HG02571 (cell line): ENCODE measurements around the gene RAD51B.

Experiments used
- ATAC-seq: cut with Tn5 transposase; IDR thresholded peaks from one replicate; pipeline ENCODE4 v1.9.1; 2021; ENCODE audit warnings: mild to moderate bottlenecking, moderate library complexity; ENCODE audit not compliant: unreplicated experiment

The RAD51B gene

GRCh38 chr14:68469208-68469713 is 649.7 kb downstream of the RAD51B start:
- ATAC-seq = no peak

GRCh38 chr14:68470361-68470760 is 650.8 kb downstream of the RAD51B start:
- no peak for ATAC-seq

DNA sequence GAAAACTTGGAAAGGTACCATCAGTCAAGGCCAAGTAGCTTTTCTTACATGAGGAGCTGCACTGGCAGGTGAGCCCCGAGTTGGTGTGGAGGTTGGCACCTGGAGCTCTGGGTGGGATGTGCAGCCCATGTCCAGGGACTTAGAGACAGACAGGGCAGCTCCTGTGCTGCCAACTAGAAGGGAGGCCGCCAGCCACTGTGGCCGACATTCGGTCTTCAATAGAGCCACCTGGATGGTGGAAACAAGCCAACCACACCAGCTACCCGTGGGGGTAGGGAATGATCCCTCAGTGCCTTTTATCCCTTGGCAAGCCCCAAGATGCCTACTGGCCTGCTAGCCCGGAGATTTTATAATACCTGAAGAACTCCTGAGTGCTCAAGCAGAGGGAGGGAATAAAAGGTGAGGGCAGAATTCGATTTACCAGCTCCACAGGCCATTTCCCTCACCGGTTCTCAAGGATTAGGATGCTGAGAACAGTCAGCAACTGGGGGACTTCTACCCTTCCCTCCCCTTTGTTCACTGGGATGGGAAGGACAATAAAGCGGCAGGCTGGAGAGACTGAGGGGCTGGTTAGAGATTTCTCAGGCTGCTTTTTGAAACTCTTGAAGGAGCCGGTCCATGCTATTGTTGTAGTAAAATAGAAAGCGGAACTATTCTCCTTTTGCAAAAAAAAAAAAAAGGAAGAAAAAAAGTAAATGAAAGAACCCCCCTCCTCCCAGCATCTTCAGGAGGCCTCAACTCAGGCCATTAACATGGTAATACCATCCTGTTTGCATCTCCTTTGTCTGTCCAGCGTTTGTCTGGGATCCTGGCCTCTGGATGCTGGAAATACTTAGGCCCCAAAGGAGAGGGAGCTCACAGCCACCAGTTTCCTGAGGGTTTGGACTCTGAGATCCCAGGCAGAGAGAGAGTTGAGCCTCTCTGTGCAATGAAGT is 651.7 kb downstream of the RAD51B start:
- no peak for ATAC-seq

GRCh38 chr14:68471964-68472508 is 652.5 kb downstream of the RAD51B start:
- ATAC-seq = no peak

GRCh38 chr14:68473069-68473468 is 653.5 kb downstream of the RAD51B start:
- no peak for ATAC-seq

DNA sequence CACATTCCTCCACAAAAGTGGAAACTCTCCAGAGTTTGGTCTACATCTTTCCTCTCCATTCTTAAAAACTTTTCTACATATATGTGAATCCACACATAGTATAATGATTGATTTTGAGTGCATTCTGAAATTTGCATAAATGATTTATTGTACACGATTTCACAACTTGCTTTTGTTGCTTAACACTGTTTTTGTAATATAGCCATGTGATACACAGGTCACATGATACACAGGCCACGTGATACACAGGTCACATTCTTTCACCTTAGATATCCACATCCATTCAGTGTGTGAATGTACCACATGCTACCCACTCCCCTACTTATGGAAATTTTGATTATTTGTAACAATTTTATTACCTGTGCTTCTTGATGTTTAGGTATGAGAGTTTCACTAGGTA is 654.2 kb downstream of the RAD51B start:
- ATAC-seq = no peak

DNA sequence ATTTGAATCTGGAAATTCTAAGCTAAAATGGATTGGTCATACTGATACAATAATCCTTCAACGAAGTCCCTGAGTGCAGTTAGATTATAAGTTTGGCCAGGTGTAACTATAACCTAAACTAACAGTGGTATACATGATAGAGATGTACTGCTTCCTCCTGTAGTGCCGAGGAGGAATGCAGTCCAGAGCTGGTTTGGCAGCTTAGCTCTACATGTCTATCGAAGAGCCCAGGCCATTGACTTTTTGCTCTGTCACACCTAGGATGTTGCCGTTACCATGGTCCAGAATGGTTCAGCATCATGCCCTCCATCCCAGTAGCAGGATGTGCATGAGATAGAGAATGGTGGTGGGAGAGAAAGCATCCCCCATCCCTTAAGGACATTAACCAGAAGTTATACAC is 655.2 kb downstream of the RAD51B start:
- no peak for ATAC-seq

- ATAC-seq = no peak
Measured at GRCh38 chr14:68475802-68476201, 656.2 kb downstream of the RAD51B start.

DNA sequence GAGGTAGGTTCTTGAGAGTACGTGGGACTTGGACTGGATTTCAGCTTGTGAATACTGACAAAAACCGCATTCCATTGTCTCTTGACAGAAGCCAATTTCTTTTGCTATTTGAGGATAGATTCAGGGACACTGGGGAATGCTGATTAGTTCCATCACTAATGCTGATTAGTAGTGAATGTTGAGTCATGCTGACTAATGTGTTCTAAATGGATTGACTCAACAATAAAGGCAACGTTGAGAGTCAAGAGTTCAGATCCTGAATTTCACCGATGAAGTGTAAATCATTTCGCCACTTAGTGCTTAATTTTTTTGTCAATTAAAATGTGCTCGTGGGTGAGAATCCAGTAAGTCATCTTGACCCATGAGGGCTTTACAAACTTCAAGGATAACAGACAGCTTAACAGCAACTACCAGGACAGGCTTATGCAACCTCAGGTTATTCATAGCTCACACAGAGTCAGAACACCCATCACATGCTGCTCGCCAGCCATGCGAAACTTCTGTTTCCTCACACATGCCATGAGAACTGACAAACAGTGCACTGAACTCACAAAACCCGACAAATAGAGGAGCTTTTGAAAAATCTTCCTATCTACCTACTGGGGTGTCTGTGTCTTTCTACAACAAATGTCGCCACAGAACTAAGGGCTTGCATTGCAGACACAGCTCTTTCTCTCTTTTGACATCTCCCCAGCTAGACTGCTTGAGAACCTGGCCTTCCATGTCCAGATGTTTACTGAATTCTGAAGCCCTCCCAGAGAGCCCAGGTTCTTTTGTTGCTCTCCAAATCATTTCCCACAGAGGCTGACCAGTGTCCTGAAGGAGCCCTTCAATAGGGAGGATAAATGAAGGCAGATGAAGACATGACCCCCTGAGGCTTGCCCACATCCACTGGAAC is 656.9 kb downstream of the RAD51B start:
- peak; percentile 60 for ATAC-seq

- ATAC-seq = no peak
Measured at GRCh38 chr14:68477110-68477455, 657.5 kb downstream of the RAD51B start.

GRCh38 chr14:68477461-68478085 is 658.0 kb downstream of the RAD51B start:
- no peak for ATAC-seq

DNA sequence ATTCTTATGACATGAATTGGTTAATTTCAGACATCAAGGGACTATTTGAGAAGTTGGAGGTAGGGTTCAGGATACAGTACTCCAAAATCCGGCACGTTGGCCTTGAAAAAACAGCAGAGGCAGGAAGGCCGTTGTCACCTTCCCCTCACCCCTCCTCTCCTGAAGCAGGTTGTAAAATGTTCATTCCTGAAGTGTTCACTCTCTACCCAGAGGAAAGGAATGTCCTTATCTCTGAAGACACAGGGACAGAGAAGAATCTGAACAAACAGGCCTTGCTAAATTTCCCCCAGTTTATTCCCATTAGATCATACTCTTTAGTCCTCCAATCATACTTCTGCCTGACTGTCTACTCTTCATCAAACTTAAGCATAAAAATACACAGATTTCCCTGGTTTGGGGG is 659.7 kb downstream of the RAD51B start:
- ATAC-seq = no peak

DNA sequence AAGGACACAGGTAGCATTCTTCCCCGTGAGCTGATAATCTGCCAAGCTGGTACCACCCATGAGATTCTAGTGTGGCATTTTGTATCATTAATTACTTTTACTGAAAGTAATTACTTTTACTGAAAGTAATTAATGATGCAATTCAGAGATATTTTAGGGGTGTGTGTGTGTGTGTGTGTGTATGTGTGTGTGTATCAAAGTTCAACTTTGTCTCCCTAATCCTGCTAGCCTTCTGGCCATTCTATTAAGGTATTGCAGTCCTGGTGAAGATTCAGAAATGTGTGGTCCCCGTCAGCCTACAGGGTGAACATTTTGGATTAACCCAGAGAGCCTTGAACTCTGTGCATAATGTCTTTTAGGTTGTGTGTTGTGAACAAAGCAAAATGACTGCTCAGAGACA is 662.4 kb downstream of the RAD51B start:
- no peak for ATAC-seq

GRCh38 chr14:68482772-68483395 is 663.3 kb downstream of the RAD51B start:
- no peak for ATAC-seq

DNA sequence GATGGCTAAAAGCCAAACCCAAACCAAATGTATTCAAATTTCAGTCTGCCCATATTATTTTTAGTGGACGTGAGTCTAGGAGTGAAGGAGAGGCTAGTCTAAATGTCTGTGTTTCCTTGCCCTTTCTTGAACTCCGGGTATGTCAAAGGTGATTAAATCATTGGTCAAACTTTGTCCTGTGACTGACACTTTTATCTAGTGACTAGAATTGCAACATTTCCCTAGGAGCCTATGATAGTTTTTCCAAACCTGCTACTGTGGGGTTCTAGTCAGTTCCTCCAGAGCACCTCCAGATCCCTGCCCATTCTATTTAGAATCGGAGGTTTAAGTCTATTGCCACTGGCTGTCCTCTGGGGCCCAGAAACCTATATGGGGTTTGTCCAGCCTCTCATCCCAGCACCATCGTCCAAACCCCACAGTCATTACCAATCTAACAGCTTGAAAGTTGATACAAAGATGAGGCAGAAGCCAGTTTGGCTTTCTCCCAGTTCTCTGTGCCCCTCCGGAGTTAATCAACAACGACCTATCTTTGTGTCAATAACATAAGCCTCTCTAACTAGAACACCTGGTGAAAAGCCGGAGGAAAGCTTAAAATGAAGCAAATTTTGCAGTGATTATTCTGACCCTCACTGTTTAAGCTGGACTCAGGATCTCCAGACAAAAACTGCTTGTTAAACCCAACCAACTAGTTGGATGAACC is 666.6 kb downstream of the RAD51B start:
- ATAC-seq = no peak

DNA sequence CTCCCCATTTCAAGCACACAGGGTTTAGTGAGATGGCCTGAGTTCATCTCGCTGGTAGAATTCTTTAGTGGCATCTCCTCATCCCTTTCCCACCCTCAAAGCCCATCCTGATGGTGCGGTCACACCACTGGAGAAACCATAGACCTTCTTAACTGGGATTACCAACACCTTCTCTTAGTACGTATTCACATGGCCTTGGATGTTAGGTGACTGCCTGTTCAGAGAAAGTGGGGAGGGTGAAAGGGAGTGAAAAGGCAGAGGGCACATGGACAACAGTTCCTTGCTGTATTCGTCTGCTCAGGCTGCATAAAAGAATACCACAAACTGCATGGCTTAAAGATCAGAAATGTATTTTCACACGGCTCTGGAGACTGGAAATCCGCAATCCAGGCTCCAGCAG is 667.2 kb downstream of the RAD51B start:
- ATAC-seq = no peak

DNA sequence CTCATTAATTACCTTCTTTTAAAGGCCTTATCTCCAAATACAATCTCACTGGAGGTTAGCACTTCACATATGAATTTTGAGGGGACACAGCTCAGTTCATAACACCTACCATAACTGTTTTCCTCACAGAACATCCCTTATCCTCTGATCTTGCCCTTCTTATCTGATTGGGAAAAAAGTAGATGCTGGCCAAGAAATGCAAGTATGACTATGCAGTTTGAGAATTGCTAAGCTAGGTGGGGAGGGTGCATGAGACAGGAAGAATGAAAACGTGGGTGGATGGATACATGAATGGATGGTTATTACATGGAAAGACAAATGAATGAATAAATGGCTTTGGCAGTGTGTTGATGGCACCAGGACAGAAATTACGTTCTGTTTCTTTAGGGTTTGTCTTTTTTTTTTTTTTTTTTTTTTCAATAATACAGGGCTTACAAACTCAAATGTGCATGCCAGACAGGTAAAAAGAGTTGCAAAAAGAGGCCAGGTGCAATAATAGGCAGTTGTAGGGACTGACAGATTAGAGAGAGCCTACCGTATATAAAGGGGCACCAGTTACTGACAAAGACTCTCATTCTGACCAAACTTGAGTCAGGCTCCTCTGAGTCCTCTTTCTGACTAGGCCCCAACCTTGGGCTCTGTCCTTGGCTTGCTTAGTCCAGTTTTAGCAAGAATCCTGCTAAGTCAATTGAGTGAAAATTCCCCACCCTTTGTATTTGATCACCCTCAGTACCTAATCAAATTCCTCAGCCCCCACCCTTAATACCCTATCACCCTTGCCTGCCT is 668.4 kb downstream of the RAD51B start:
- no peak for ATAC-seq

GRCh38 chr14:68491793-68492192 is 672.2 kb downstream of the RAD51B start:
- no peak for ATAC-seq
